ENCODE data around the gene ZNF398.
"Not testable (repeated sequence)": the region's sequence is repeated elsewhere in the genome, so short reads cannot be mapped to it uniquely, and the experiment has no call there.

Gene ZNF398
- 2.9 to 35.2 (median 21.5) reads per million in 17 experiments for total RNA-seq

GRCh38 chr7:149147072-149147751, at the start of gene ZNF398:
Gene ZNF398, plus strand, starts transcription at chr7:149147453. Its CDS starts 290 bp downstream, at chr7:149147743.
- DNase-seq, result peak; percentile 88 to 95 (median 94)

GRCh38 chr7:149099058-149099457, 48.2 kb upstream of the ZNF398 start:
- no peak for DNase-seq

GRCh38 chr7:149100821-149101220, 46.4 kb upstream of the ZNF398 start:
- no peak for DNase-seq

GRCh38 chr7:149102666-149103065, 44.6 kb upstream of the ZNF398 start:
- no peak for DNase-seq

GRCh38 chr7:149103424-149103823, 43.8 kb upstream of the ZNF398 start:
- DNase-seq, result no peak

- no peak for DNase-seq
Measured at GRCh38 chr7:149104214-149104613, 43.0 kb upstream of the ZNF398 start.

GRCh38 chr7:149104749-149105148, 42.5 kb upstream of the ZNF398 start:
- no peak for DNase-seq

GRCh38 chr7:149109969-149110368, 37.3 kb upstream of the ZNF398 start:
- DNase-seq, result no peak

GRCh38 chr7:149125189-149125862, 21.9 kb upstream of the ZNF398 start:
- peak in 2 of 4 experiments; percentile 14 to 23 for DNase-seq

GRCh38 chr7:149125863-149126661, 21.2 kb upstream of the ZNF398 start, which contains the start of gene ZNF425:
Gene ZNF425, minus strand, starts transcription at chr7:149126324. Its CDS starts 111 bp downstream, at chr7:149126213.
- DNase-seq, result peak; percentile 95 to 99 (median 98)

GRCh38 chr7:149126662-149127266, 20.5 kb upstream of the ZNF398 start:
- DNase-seq, result peak; percentile 46 to 84 (median 73)

GRCh38 chr7:149130572-149131198, 16.6 kb upstream of the ZNF398 start:
- no peak for DNase-seq

- DNase-seq, result no peak
Measured at GRCh38 chr7:149133028-149133710, 14.1 kb upstream of the ZNF398 start.

- DNase-seq, result no peak
Measured at GRCh38 chr7:149136118-149136517, 11.1 kb upstream of the ZNF398 start.

GRCh38 chr7:149140831-149141230, 6.4 kb upstream of the ZNF398 start:
- DNase-seq, result peak; percentile 35 to 66 (median 60)

- DNase-seq, result no peak
Measured at GRCh38 chr7:149141893-149142292, 5.4 kb upstream of the ZNF398 start.

GRCh38 chr7:149144436-149144922, 2.8 kb upstream of the ZNF398 start:
- not testable (repeated sequence) for DNase-seq

GRCh38 chr7:149145031-149145845, 2.0 kb upstream of the ZNF398 start:
- DNase-seq, result peak; percentile 52 to 73 (median 56)

- DNase-seq, result peak; percentile 69 to 86 (median 77)
Measured at GRCh38 chr7:149147752-149148653, 750 bp downstream of the ZNF398 start.
